HEK293 (cell line): ENCODE results near the gene TMEM202.
"Not testable (repeated sequence)": the region's sequence is repeated elsewhere in the genome, so short reads cannot be mapped to it uniquely, and the experiment has no call there.

Source experiments
- CTCF ChIA-PET: fragments of 350-600 bp; formaldehyde crosslinking; extraction: SDS; loops from one replicate; lab custom pipeline; 2021; ENCODE audit warnings: antibody characterized with exemption; lab: Yijun Ruan, JAX
- POLR2A ChIA-PET: fragments of 300-600 bp; formaldehyde crosslinking; extraction: SDS; loops from one replicate; lab custom pipeline; 2020; ENCODE audit warnings: antibody characterized with exemption, inconsistent platforms; lab: Yijun Ruan, JAX
- H3K27ac ChIP-seq: fragments of 200-500 bp; sonication (Bioruptor generic); 2 replicates; pipeline ENCODE4 v1.5.1; 2014; ENCODE audit warnings: low read depth, low read length, control low read depth, inconsistent platforms; ENCODE audit errors: extremely low read depth
- H3K36me3 ChIP-seq, 2 experiments: fragments of 200-500 bp in 1 of 2; sonication (Bioruptor generic) in 1 of 2; 1 replicate in 1 of 2; 2 replicates in 1 of 2; pipeline ENCODE4 v1.5.1; 2014 to 2017; ENCODE audit warnings: inconsistent platforms in 2 of 2, low read length in 2 of 2; ENCODE audit not compliant: control insufficient read depth in 2 of 2, insufficient read depth in 1 of 2
- H3K4me1 ChIP-seq: fragments of 200-500 bp; sonication (Bioruptor generic); 2 replicates; pipeline ENCODE4 v1.5.1; 2014; ENCODE audit warnings: mild to moderate bottlenecking, low read length, inconsistent platforms; ENCODE audit not compliant: control insufficient read depth, insufficient read depth
- H3K4me3 ChIP-seq: 2 replicates; pipeline ENCODE4 v1.5.1; 2011; ENCODE audit warnings: low read depth, mild to moderate bottlenecking, control low read depth, low read length, moderate library complexity
- H3K9me3 ChIP-seq: fragments of 200-500 bp; sonication (Bioruptor generic); 2 replicates; pipeline ENCODE4 v1.5.1; 2014; ENCODE audit warnings: low read depth, low read length, inconsistent platforms; ENCODE audit not compliant: control insufficient read depth, insufficient read depth
- FEZF1 ChIP-seq: fragments of 450-650 bp; formaldehyde crosslinking; IDR thresholded peaks from 2 replicates; pipeline ENCODE4 v1.5.1; 2016; ENCODE audit warnings: missing biosample characterization, missing genetic modification characterization
- GLI4 ChIP-seq: fragments of 450-650 bp; formaldehyde crosslinking; IDR thresholded peaks from 2 replicates; pipeline ENCODE4 v1.5.1; 2016; ENCODE audit warnings: missing biosample characterization, missing genetic modification characterization
- YY1 ChIP-seq: fragments of 450-650 bp; formaldehyde crosslinking; IDR thresholded peaks from 2 replicates; pipeline ENCODE4 v1.5.1; 2018; ENCODE audit warnings: missing biosample characterization, missing genetic modification characterization
- YY2 ChIP-seq: fragments of 450-650 bp; formaldehyde crosslinking; IDR thresholded peaks from 2 replicates; pipeline ENCODE4 v1.5.1; 2016; ENCODE audit warnings: missing biosample characterization, missing genetic modification characterization
- ZNF2 ChIP-seq: fragments of 450-650 bp; formaldehyde crosslinking; IDR thresholded peaks from 2 replicates; pipeline ENCODE4 v1.5.1; 2016; ENCODE audit warnings: missing biosample characterization, missing genetic modification characterization
- ZNF211 ChIP-seq: fragments of 450-650 bp; formaldehyde crosslinking; IDR thresholded peaks from 2 replicates; pipeline ENCODE4 v1.5.1; 2016; ENCODE audit warnings: low read depth, missing biosample characterization, missing genetic modification characterization
- ZNF214 ChIP-seq: fragments of 450-650 bp; formaldehyde crosslinking; IDR thresholded peaks from 2 replicates; pipeline ENCODE4 v1.5.1; 2017; ENCODE audit warnings: missing biosample characterization, mild to moderate bottlenecking, missing genetic modification characterization, borderline replicate concordance
- ZNF248 ChIP-seq: fragments of 450-650 bp; formaldehyde crosslinking; IDR thresholded peaks from 2 replicates; pipeline ENCODE4 v1.5.1; 2017; ENCODE audit warnings: missing biosample characterization, missing genetic modification characterization
- ZNF26 ChIP-seq: fragments of 450-650 bp; formaldehyde crosslinking; IDR thresholded peaks from 2 replicates; pipeline ENCODE4 v1.5.1; 2016; ENCODE audit warnings: missing biosample characterization, missing genetic modification characterization
- ZNF335 ChIP-seq: fragments of 450-650 bp; formaldehyde crosslinking; conservative IDR thresholded peaks from 2 replicates; pipeline ENCODE4 v1.5.1; 2016; ENCODE audit warnings: missing biosample characterization, missing genetic modification characterization
- ZNF366 ChIP-seq: fragments of 450-650 bp; formaldehyde crosslinking; conservative IDR thresholded peaks from 2 replicates; pipeline ENCODE4 v1.5.1; 2016; ENCODE audit warnings: missing biosample characterization, missing genetic modification characterization
- ZNF600 ChIP-seq: fragments of 450-650 bp; formaldehyde crosslinking; IDR thresholded peaks from 2 replicates; pipeline ENCODE4 v1.5.1; 2016; ENCODE audit warnings: missing biosample characterization, missing genetic modification characterization
- ZNF623 ChIP-seq: fragments of 450-650 bp; formaldehyde crosslinking; IDR thresholded peaks from 2 replicates; pipeline ENCODE4 v1.5.1; 2016; ENCODE audit warnings: missing biosample characterization, missing genetic modification characterization
- ZNF843 ChIP-seq: fragments of 450-650 bp; formaldehyde crosslinking; IDR thresholded peaks from 2 replicates; pipeline ENCODE4 v1.5.1; 2016; ENCODE audit warnings: missing biosample characterization, missing genetic modification characterization
- ZSCAN30 ChIP-seq: fragments of 450-650 bp; IDR thresholded peaks from 2 replicates; pipeline ENCODE4 v1.5.1; 2018; ENCODE audit warnings: missing biosample characterization, mild to moderate bottlenecking, missing genetic modification characterization, moderate library complexity
- TF ChIP-seq, protein P1 (sequence below): fragments of 450-650 bp; formaldehyde crosslinking; IDR thresholded peaks from 2 replicates; pipeline ENCODE4 v1.5.1; 2016; ENCODE audit warnings: missing biosample characterization, missing genetic modification characterization
- TF ChIP-seq, protein P2 (sequence below): fragments of 450-650 bp; IDR thresholded peaks from 2 replicates; pipeline ENCODE4 v1.5.1; 2018; ENCODE audit warnings: missing biosample characterization, missing genetic modification characterization
- TF ChIP-seq, protein P3 (sequence below): fragments of 450-650 bp; formaldehyde crosslinking; IDR thresholded peaks from 2 replicates; pipeline ENCODE4 v1.5.1; 2016; ENCODE audit warnings: missing biosample characterization, missing genetic modification characterization
- TF ChIP-seq, protein P4 (sequence below): fragments of 450-650 bp; formaldehyde crosslinking; IDR thresholded peaks from 2 replicates; pipeline ENCODE4 v1.5.0; 2017; ENCODE audit warnings: missing biosample characterization, missing genetic modification characterization, borderline replicate concordance

Gene TMEM202

DNA sequence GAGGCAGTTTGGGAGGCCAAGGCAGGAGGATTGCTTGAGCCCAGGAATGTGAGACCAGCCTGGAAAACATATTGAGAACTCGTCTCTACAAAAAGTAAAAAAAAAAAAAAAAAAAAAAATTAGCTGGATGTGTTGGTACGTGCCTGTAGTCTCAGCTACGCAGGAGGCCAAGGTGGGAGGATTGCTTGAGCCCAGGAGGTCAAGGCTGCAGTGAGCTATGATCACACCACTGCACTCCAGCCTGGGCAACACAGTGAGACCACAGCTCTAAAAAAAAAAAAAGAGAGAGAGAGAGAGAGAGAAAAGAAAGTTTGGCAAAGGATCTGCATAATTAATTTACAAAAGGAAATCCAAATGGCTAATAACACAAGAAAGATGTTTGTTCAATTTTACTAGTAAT is 21.7 kb downstream of the TMEM202 start:
- H3K36me3 ChIP-seq, H3K9me3 ChIP-seq, POLR2A ChIA-PET, H3K27ac ChIP-seq, H3K4me3 ChIP-seq, H3K4me1 ChIP-seq: not testable (repeated sequence)
- TF ChIP-seq, protein P1, sequence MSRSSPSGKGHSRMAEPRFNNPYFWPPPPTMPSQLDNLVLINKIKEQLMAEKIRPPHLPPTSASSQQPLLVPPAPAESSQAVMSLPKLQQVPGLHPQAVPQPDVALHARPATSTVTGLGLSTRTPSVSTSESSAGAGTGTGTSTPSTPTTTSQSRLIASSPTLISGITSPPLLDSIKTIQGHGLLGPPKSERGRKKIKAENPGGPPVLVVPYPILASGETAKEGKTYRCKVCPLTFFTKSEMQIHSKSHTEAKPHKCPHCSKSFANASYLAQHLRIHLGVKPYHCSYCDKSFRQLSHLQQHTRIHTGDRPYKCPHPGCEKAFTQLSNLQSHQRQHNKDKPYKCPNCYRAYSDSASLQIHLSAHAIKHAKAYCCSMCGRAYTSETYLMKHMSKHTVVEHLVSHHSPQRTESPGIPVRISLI (tag by site-specific recombination): peak; percentile 17; the same call in 1 of the 2 replicates
- CTCF ChIA-PET: interaction anchor here (0.5 kb wide), 1 partner anchor 639 kb away, joined by 3 read pairs; no protein-coding TSS in a partner anchor

DNA sequence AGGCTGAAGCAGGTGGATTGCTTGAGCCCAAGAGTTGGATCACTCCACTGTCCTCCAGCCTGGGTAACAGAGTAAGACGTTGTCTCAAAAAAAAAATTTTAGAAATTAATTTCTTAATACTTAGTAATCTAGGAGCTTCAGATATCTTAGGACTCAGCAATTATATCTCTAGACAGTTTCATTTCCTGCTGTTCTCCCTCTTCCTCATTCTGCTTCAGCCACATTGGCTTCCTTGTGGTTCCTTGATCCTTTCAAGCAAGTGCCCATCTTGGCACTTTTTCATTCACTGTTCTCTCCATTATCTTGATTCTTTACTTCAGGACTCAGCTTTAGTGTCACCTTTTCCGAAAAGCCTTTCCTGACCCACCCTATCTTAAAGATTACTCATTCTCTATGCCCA is 22.5 kb downstream of the TMEM202 start:
- no peaks in the 10 kb centered on the region for H3K4me1 ChIP-seq
- POLR2A ChIA-PET: no interaction called here
- TF ChIP-seq, protein P1 (tag by site-specific recombination): no peak
- no peak for TF ChIP-seq YY2 (tag by site-specific recombination)
- no peak for TF ChIP-seq YY1 (tag by site-specific recombination)
- TF ChIP-seq GLI4: no peak
- no peak for TF ChIP-seq ZNF366
- no peak for TF ChIP-seq ZNF26
- no peak for TF ChIP-seq ZNF211 (tag by site-specific recombination)
- TF ChIP-seq, protein P2, sequence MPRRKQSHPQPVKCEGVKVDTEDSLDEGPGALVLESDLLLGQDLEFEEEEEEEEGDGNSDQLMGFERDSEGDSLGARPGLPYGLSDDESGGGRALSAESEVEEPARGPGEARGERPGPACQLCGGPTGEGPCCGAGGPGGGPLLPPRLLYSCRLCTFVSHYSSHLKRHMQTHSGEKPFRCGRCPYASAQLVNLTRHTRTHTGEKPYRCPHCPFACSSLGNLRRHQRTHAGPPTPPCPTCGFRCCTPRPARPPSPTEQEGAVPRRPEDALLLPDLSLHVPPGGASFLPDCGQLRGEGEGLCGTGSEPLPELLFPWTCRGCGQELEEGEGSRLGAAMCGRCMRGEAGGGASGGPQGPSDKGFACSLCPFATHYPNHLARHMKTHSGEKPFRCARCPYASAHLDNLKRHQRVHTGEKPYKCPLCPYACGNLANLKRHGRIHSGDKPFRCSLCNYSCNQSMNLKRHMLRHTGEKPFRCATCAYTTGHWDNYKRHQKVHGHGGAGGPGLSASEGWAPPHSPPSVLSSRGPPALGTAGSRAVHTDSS (tag by site-specific recombination): no peak
- TF ChIP-seq ZSCAN30 (tag by site-specific recombination): no peak
- TF ChIP-seq ZNF600 (tag by site-specific recombination): no peak
- TF ChIP-seq, protein P3, sequence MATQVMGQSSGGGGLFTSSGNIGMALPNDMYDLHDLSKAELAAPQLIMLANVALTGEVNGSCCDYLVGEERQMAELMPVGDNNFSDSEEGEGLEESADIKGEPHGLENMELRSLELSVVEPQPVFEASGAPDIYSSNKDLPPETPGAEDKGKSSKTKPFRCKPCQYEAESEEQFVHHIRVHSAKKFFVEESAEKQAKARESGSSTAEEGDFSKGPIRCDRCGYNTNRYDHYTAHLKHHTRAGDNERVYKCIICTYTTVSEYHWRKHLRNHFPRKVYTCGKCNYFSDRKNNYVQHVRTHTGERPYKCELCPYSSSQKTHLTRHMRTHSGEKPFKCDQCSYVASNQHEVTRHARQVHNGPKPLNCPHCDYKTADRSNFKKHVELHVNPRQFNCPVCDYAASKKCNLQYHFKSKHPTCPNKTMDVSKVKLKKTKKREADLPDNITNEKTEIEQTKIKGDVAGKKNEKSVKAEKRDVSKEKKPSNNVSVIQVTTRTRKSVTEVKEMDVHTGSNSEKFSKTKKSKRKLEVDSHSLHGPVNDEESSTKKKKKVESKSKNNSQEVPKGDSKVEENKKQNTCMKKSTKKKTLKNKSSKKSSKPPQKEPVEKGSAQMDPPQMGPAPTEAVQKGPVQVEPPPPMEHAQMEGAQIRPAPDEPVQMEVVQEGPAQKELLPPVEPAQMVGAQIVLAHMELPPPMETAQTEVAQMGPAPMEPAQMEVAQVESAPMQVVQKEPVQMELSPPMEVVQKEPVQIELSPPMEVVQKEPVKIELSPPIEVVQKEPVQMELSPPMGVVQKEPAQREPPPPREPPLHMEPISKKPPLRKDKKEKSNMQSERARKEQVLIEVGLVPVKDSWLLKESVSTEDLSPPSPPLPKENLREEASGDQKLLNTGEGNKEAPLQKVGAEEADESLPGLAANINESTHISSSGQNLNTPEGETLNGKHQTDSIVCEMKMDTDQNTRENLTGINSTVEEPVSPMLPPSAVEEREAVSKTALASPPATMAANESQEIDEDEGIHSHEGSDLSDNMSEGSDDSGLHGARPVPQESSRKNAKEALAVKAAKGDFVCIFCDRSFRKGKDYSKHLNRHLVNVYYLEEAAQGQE (tag by site-specific recombination): no peak
- TF ChIP-seq ZNF2 (tag by site-specific recombination): no peak
- no peak for TF ChIP-seq ZNF623
- no peak for TF ChIP-seq ZNF248 (tag by site-specific recombination)
- no peak for TF ChIP-seq FEZF1 (tag by site-specific recombination)
- TF ChIP-seq, protein P4, sequence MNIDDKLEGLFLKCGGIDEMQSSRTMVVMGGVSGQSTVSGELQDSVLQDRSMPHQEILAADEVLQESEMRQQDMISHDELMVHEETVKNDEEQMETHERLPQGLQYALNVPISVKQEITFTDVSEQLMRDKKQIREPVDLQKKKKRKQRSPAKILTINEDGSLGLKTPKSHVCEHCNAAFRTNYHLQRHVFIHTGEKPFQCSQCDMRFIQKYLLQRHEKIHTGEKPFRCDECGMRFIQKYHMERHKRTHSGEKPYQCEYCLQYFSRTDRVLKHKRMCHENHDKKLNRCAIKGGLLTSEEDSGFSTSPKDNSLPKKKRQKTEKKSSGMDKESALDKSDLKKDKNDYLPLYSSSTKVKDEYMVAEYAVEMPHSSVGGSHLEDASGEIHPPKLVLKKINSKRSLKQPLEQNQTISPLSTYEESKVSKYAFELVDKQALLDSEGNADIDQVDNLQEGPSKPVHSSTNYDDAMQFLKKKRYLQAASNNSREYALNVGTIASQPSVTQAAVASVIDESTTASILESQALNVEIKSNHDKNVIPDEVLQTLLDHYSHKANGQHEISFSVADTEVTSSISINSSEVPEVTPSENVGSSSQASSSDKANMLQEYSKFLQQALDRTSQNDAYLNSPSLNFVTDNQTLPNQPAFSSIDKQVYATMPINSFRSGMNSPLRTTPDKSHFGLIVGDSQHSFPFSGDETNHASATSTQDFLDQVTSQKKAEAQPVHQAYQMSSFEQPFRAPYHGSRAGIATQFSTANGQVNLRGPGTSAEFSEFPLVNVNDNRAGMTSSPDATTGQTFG: no peak
- TF ChIP-seq ZNF843 (tag by site-specific recombination): no peak
- no peak for TF ChIP-seq ZNF335 (tag by site-specific recombination)
- no peak for TF ChIP-seq ZNF214 (tag by site-specific recombination)
- TF ChIP-seq, all 188 proteins: peak for 0
- Histone ChIP-seq H3K9me3 (no peaks in the 10 kb centered on the region; the same call in 1 of the 2 replicates), H3K36me3 (no peaks in the 10 kb centered on the region), H3K4me3 (no peak overlapping the region), H3K27ac (no peak overlapping the region)
- CTCF ChIA-PET: no interaction called here
